Loucy (cell line): ENCODE data around the gene FAM209B.
"Not testable (repeated sequence)": the region's sequence is repeated elsewhere in the genome, so short reads cannot be mapped to it uniquely, and the experiment has no call there.

Source experiments
- EZH2phosphoT487 ChIP-seq: fragments of 200-600 bp; IDR thresholded peaks from 2 replicates; pipeline ENCODE4 v1.6.1; 2018; ENCODE audit warnings: antibody characterized with exemption, mild to moderate bottlenecking, moderate library complexity, borderline replicate concordance
- TF ChIP-seq, protein P1 (sequence below): fragments of 200-600 bp; sonication (generic); conservative IDR thresholded peaks from 2 replicates; pipeline ENCODE4 v1.5.1; 2014; ENCODE audit warnings: mild to moderate bottlenecking, antibody characterized with exemption, low read length

DNA sequence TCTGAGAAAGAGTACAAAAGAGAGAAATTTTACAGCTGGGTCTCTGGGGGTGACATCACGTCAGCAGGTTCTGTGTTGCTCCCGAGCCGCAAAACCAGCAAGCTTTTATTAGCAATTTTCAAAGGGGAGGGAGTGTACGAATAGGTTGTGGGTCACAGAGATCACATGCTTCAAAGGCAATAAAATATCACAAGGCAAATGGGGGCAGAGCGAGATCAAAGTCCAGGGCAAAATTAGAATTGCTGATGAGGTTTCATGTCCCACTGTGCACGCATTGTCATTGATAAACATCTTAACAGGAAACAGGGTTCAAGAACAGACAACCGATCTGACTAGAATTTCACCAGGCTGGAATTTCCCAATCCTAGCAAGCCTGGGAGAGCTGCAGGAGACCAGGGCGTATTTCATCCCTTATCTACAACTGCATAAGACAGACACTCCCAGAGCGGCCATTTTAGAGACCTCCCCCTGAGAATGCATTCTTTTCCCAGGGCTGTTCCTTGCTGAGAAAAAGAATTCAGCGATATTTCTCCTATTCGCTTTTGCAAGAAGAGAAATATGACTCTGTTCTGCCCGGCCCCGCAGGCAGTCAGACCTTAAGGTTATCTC lies 12.2 kb upstream of the FAM209B start:
- TF ChIP-seq, protein P1, sequence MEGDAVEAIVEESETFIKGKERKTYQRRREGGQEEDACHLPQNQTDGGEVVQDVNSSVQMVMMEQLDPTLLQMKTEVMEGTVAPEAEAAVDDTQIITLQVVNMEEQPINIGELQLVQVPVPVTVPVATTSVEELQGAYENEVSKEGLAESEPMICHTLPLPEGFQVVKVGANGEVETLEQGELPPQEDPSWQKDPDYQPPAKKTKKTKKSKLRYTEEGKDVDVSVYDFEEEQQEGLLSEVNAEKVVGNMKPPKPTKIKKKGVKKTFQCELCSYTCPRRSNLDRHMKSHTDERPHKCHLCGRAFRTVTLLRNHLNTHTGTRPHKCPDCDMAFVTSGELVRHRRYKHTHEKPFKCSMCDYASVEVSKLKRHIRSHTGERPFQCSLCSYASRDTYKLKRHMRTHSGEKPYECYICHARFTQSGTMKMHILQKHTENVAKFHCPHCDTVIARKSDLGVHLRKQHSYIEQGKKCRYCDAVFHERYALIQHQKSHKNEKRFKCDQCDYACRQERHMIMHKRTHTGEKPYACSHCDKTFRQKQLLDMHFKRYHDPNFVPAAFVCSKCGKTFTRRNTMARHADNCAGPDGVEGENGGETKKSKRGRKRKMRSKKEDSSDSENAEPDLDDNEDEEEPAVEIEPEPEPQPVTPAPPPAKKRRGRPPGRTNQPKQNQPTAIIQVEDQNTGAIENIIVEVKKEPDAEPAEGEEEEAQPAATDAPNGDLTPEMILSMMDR = not testable (repeated sequence)
- TF ChIP-seq EZH2phosphoT487 = not testable (repeated sequence)
